SK-N-SH (cell line): ENCODE measurements around the gene EEF1E1.
A peak's percentile ranks its signal among the peaks of the same experiment; 100 is the strongest.

Experiments
- CTCF ChIP-seq: fragments of 200-600 bp; sonication (generic); IDR thresholded peaks from 2 replicates; pipeline ENCODE4 v1.6.1; 2017; ENCODE audit warnings: antibody characterized with exemption, mild to moderate bottlenecking, moderate library complexity
- EZH2phosphoT487 ChIP-seq: fragments of 200-600 bp; sonication (generic); IDR thresholded peaks from 2 replicates; pipeline ENCODE4 v1.6.1; 2017; ENCODE audit warnings: low read depth, mixed run types, mild to moderate bottlenecking, antibody characterized with exemption, moderate library complexity, borderline replicate concordance
- GABPA ChIP-seq: IDR thresholded peaks from 2 replicates; pipeline ENCODE4 v1.4.0; 2012; ENCODE audit warnings: low read depth, mild to moderate bottlenecking
- NFIC ChIP-seq: IDR thresholded peaks from 2 replicates; pipeline ENCODE4 v1.4.0; 2012; ENCODE audit warnings: borderline replicate concordance
- NRF1 ChIP-seq: IDR thresholded peaks from 2 replicates; pipeline ENCODE4 v1.6.1; 2012; ENCODE audit warnings: low read depth, mild to moderate bottlenecking, low read length
- POLR2AphosphoS5 ChIP-seq: IDR thresholded peaks from 2 replicates; pipeline ENCODE4 v1.6.1; 2012; ENCODE audit warnings: low read depth, low read length
- RCOR1 ChIP-seq: fragments of 150-350 bp; IDR thresholded peaks from 2 replicates; pipeline ENCODE4 v1.6.1; 2017; ENCODE audit warnings: antibody characterized with exemption, low read length
- REST ChIP-seq: IDR thresholded peaks from 2 replicates; pipeline ENCODE4 v1.6.1; 2012; ENCODE audit warnings: mild to moderate bottlenecking, low read depth, low read length, moderate library complexity
- RFX5 ChIP-seq: IDR thresholded peaks from 2 replicates; pipeline ENCODE4 v1.6.1; 2012; ENCODE audit warnings: mild to moderate bottlenecking, improper control_type of control experiment, low read length
- RXRA ChIP-seq: IDR thresholded peaks from 2 replicates; pipeline ENCODE4 v1.4.0; 2012; ENCODE audit warnings: low read depth, mild to moderate bottlenecking, borderline replicate concordance
- SIN3A ChIP-seq: IDR thresholded peaks from 2 replicates; pipeline ENCODE4 v1.6.1; 2012; ENCODE audit warnings: low read depth, mild to moderate bottlenecking, low read length, moderate library complexity, borderline replicate concordance
- YY1 ChIP-seq: IDR thresholded peaks from 2 replicates; pipeline ENCODE4 v1.4.0; 2012; ENCODE audit warnings: low read depth, mild to moderate bottlenecking

- TF ChIP-seq YY1 (no peak), RCOR1 (no peak), CTCF (peak; percentile 75), POLR2AphosphoS5 (no peak), SIN3A (no peak), REST (no peak), EZH2phosphoT487 (no peak), RXRA (no peak), NFIC (no peak), NRF1 (no peak), GABPA (no peak), RFX5 (no peak)
These were observed 29.0 kb upstream of the EEF1E1 start for GRCh38 chr6:8131265-8131897.
